ENCODE measurements around the gene TBCD.

- TF ChIP-seq, protein P1, sequence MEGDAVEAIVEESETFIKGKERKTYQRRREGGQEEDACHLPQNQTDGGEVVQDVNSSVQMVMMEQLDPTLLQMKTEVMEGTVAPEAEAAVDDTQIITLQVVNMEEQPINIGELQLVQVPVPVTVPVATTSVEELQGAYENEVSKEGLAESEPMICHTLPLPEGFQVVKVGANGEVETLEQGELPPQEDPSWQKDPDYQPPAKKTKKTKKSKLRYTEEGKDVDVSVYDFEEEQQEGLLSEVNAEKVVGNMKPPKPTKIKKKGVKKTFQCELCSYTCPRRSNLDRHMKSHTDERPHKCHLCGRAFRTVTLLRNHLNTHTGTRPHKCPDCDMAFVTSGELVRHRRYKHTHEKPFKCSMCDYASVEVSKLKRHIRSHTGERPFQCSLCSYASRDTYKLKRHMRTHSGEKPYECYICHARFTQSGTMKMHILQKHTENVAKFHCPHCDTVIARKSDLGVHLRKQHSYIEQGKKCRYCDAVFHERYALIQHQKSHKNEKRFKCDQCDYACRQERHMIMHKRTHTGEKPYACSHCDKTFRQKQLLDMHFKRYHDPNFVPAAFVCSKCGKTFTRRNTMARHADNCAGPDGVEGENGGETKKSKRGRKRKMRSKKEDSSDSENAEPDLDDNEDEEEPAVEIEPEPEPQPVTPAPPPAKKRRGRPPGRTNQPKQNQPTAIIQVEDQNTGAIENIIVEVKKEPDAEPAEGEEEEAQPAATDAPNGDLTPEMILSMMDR (IDR thresholded peaks at IDR 0.05; ENCODE audit: low read depth, low read length), result no peak
- no peak for TF ChIP-seq MAX (IDR thresholded peaks at IDR 0.05; ENCODE audit: low read depth, low read length)
- TF ChIP-seq POLR2A (IDR thresholded peaks at IDR 0.05; ENCODE audit: extremely low read depth, insufficient read length), result no peak
Measured at GRCh38 chr17:82703036-82703745, 48.7 kb upstream of the TBCD start.

Data from NB4 (cell line).